PFSK-1 (cell line): ENCODE measurements around the gene PAQR4.

Source experiments
- POLR2AphosphoS5 ChIP-seq: IDR thresholded peaks from 2 replicates; pipeline ENCODE4 v1.6.1; 2012; ENCODE audit warnings: low read depth, mild to moderate bottlenecking, control low read depth, low read length, moderate library complexity
- TAF1 ChIP-seq: IDR thresholded peaks from 2 replicates; pipeline ENCODE4 v1.6.1; 2012; ENCODE audit warnings: low read length, control low read depth, borderline replicate concordance; ENCODE audit not compliant: insufficient read depth
- TF ChIP-seq, protein P1 (sequence below), 2 experiments: IDR thresholded peaks; 2 replicates each; pipeline versions ENCODE4 v1.6.1 to v1.8.0; 2011 to 2012; ENCODE audit warnings: low read depth in 2 of 2, low read length in 2 of 2, control low read depth in 1 of 2, inconsistent platforms in 1 of 2, mild to moderate bottlenecking in 1 of 2, moderate library complexity in 1 of 2; ENCODE audit not compliant: insufficient read depth in 1 of 2

DNA sequence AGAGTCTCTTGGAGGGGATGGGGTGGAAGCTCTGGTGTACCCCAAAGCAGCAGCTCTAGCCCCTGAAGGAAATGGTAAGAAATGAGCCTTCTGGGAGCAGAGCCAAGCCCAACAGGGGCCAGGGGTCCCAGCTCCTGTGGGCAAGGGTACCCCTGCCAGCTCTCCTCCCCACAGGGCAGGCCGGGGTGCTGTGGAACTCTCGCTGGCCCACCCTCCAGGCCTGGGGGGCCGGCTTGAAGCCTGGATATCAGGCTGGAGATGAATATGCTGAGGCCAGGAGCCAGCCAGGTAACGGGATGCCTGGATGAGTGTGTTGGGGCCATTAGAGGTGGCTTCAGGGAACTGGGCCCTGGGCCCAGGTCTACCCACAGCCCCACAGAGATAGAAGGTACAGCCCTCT, 31.4 kb downstream of the PAQR4 start:
- TF ChIP-seq TAF1 (no peak), POLR2AphosphoS5 (no peak)
- TF ChIP-seq, protein P1, sequence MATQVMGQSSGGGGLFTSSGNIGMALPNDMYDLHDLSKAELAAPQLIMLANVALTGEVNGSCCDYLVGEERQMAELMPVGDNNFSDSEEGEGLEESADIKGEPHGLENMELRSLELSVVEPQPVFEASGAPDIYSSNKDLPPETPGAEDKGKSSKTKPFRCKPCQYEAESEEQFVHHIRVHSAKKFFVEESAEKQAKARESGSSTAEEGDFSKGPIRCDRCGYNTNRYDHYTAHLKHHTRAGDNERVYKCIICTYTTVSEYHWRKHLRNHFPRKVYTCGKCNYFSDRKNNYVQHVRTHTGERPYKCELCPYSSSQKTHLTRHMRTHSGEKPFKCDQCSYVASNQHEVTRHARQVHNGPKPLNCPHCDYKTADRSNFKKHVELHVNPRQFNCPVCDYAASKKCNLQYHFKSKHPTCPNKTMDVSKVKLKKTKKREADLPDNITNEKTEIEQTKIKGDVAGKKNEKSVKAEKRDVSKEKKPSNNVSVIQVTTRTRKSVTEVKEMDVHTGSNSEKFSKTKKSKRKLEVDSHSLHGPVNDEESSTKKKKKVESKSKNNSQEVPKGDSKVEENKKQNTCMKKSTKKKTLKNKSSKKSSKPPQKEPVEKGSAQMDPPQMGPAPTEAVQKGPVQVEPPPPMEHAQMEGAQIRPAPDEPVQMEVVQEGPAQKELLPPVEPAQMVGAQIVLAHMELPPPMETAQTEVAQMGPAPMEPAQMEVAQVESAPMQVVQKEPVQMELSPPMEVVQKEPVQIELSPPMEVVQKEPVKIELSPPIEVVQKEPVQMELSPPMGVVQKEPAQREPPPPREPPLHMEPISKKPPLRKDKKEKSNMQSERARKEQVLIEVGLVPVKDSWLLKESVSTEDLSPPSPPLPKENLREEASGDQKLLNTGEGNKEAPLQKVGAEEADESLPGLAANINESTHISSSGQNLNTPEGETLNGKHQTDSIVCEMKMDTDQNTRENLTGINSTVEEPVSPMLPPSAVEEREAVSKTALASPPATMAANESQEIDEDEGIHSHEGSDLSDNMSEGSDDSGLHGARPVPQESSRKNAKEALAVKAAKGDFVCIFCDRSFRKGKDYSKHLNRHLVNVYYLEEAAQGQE (IDR thresholded peaks at IDR 0.05; ENCODE audit: insufficient read depth in 1 of 2, low read depth in 2 of 2, low read length in 2 of 2), result no peak
